GM12891 (cell line): ENCODE measurements around the gene VSIG2.
A peak's percentile ranks its signal among the peaks of the same experiment; 100 is the strongest.
"Not testable (repeated sequence)": the region's sequence is repeated elsewhere in the genome, so short reads cannot be mapped to it uniquely, and the experiment has no call there.

Experiments used
- DNase-seq: peaks from one replicate; pipeline ENCODE4 v3.0.0; 2011; ENCODE audit warnings: low spot score; ENCODE audit not compliant: insufficient read length
- FAIRE-seq: peaks from 2 replicates; lab custom pipeline; 2011; peaks lifted over from hg19 to GRCh38; lab: Jason Lieb, UNC
- PAX5 ChIP-seq: IDR thresholded peaks from 2 replicates; pipeline ENCODE4 v1.6.1; 2011; ENCODE audit warnings: low read length, moderate library complexity, mild to moderate bottlenecking; ENCODE audit not compliant: insufficient read depth, severe bottlenecking
- POLR2A ChIP-seq: IDR thresholded peaks from 2 replicates; pipeline ENCODE4 v1.6.1; 2011; ENCODE audit warnings: low read depth, low read length, control low read depth
- POLR2AphosphoS5 ChIP-seq: IDR thresholded peaks from 2 replicates; pipeline ENCODE4 v1.6.1; 2011; ENCODE audit warnings: low read depth, low read length, control low read depth
- POU2F2 ChIP-seq: IDR thresholded peaks from 2 replicates; pipeline ENCODE4 v1.6.1; 2011; ENCODE audit warnings: low read depth, mild to moderate bottlenecking, control low read depth, low read length, moderate library complexity
- SPI1 ChIP-seq: IDR thresholded peaks from 2 replicates; pipeline ENCODE4 v1.6.1; 2011; ENCODE audit warnings: low read depth, low read length, control low read depth
- TAF1 ChIP-seq: IDR thresholded peaks from 2 replicates; pipeline ENCODE4 v1.6.1; 2011; ENCODE audit warnings: low read depth, low read length, control low read depth

Gene VSIG2

GRCh38 chr11:124788521-124788920 is 36.5 kb upstream of the VSIG2 start:
- TF ChIP-seq POLR2AphosphoS5 (no peak), POU2F2 (no peak), SPI1 (no peak), TAF1 (no peak), PAX5 (no peak), POLR2A (no peak)
- FAIRE-seq (no peak), DNase-seq (no peak)

GRCh38 chr11:124784051-124784450 is 32.0 kb upstream of the VSIG2 start:
- FAIRE-seq = no peak
- no peak for TF ChIP-seq POLR2AphosphoS5
- no peak for TF ChIP-seq TAF1
- TF ChIP-seq POLR2A = no peak
- TF ChIP-seq PAX5 = no peak
- TF ChIP-seq POU2F2 = no peak
- no peak for TF ChIP-seq SPI1

GRCh38 chr11:124783002-124783401 is 30.9 kb upstream of the VSIG2 start:
- TF ChIP-seq POU2F2 = no peak
- TF ChIP-seq SPI1 = no peak
- TF ChIP-seq PAX5 = no peak
- no peak for TF ChIP-seq TAF1
- no peak for TF ChIP-seq POLR2A
- FAIRE-seq (no peak), DNase-seq (no peak)

More at GRCh38 chr11:124784051-124784450, 32.0 kb upstream of the VSIG2 start:
- DNase-seq = no peak

GRCh38 chr11:124779568-124779967 is 27.5 kb upstream of the VSIG2 start:
- peak; percentile 50 for FAIRE-seq
- TF ChIP-seq PAX5 (no peak), SPI1 (no peak), TAF1 (no peak), POLR2AphosphoS5 (no peak), POLR2A (no peak), POU2F2 (no peak)
- no peak for DNase-seq

- TF ChIP-seq POU2F2 = no peak
- TF ChIP-seq SPI1 = no peak
- no peak for TF ChIP-seq POLR2A
- TF ChIP-seq POLR2AphosphoS5 = no peak
- no peak for TF ChIP-seq PAX5
- TF ChIP-seq TAF1 = no peak
- FAIRE-seq = no peak
- no peak for DNase-seq
Observed at GRCh38 chr11:124778281-124778680, 26.2 kb upstream of the VSIG2 start.

- FAIRE-seq (no peak), DNase-seq (no peak)
- no peak for TF ChIP-seq POLR2A
- no peak for TF ChIP-seq TAF1
- no peak for TF ChIP-seq POU2F2
- TF ChIP-seq POLR2AphosphoS5 = no peak
- TF ChIP-seq SPI1 = no peak
- TF ChIP-seq PAX5 = no peak
Observed at GRCh38 chr11:124776865-124777645, 25.0 kb upstream of the VSIG2 start.

- not testable (repeated sequence) for DNase-seq
- peak; percentile 31 for FAIRE-seq
Observed at GRCh38 chr11:124770959-124771358, 18.9 kb upstream of the VSIG2 start.

GRCh38 chr11:124769806-124770774 is 18.0 kb upstream of the VSIG2 start:
- TF ChIP-seq POU2F2 (no peak), POLR2A (no peak), SPI1 (no peak), TAF1 (no peak), POLR2AphosphoS5 (no peak), PAX5 (no peak)
- DNase-seq (no peak), FAIRE-seq (no peak)

- TF ChIP-seq PAX5 (no peak), POLR2A (no peak), POLR2AphosphoS5 (no peak), SPI1 (no peak), POU2F2 (no peak), TAF1 (no peak)
- FAIRE-seq (no peak), DNase-seq (no peak)
Observed at GRCh38 chr11:124768914-124769313, 16.9 kb upstream of the VSIG2 start.
